ENCODE measurements around the gene CCDC194.
A peak's percentile ranks its signal among the peaks of the same experiment; 100 is the strongest.

The CCDC194 gene

GRCh38 chr19:17341386-17341785 lies 52.6 kb downstream of the CCDC194 start:
- Histone ChIP-seq H3K9me3 (ENCODE audit: control insufficient read depth, low read depth, low read length) (no peaks in the 10 kb centered on the region), H3K36me3 (ENCODE audit: control insufficient read depth, low read depth, low read length) (peaks cover 6% of the 10 kb centered on the region), H3K9ac (ENCODE audit: low read length) (no peak overlapping the region), H3K27me3 (ENCODE audit: control insufficient read depth, insufficient read depth, low read length) (no peaks in the 10 kb centered on the region), H3K27ac (ENCODE audit: low read length) (no peak overlapping the region), H3K4me3 (ENCODE audit: low read length) (no peak overlapping the region), H3K4me1 (ENCODE audit: control insufficient read depth, low read depth, low read length) (peaks cover 9% of the 10 kb centered on the region)

GRCh38 chr19:17340871-17341357 lies 53.1 kb downstream of the CCDC194 start:
- Histone ChIP-seq H3K36me3 (ENCODE audit: control insufficient read depth, low read depth, low read length) (peaks cover 6% of the 10 kb centered on the region), H3K27ac (ENCODE audit: low read length) (no peak overlapping the region), H3K4me3 (ENCODE audit: low read length) (peak overlapping the region; percentile 7), H3K27me3 (ENCODE audit: control insufficient read depth, insufficient read depth, low read length) (no peaks in the 10 kb centered on the region), H3K4me1 (ENCODE audit: control insufficient read depth, low read depth, low read length) (peaks cover 9% of the 10 kb centered on the region), H3K9ac (ENCODE audit: low read length) (no peak overlapping the region), H3K9me3 (ENCODE audit: control insufficient read depth, low read depth, low read length) (no peaks in the 10 kb centered on the region)

Measured in iPS-18a (cell line).